Hypothalamus (tissue), 51 donors: ENCODE results near the gene TBC1D21.

ENCODE experiments used
- DNase-seq, 51 donors: peaks; one replicate each; lab custom pipeline; 2025; lab: John Stamatoyannopoulos, UW

The TBC1D21 gene, protein sequence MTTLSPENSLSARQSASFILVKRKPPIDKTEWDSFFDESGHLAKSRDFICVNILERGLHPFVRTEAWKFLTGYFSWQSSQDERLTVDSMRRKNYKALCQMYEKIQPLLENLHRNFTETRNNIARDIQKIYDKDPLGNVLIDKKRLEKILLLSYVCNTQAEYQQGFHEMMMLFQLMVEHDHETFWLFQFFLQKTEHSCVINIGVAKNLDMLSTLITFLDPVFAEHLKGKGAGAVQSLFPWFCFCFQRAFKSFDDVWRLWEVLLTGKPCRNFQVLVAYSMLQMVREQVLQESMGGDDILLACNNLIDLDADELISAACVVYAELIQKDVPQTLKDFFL

DNA sequence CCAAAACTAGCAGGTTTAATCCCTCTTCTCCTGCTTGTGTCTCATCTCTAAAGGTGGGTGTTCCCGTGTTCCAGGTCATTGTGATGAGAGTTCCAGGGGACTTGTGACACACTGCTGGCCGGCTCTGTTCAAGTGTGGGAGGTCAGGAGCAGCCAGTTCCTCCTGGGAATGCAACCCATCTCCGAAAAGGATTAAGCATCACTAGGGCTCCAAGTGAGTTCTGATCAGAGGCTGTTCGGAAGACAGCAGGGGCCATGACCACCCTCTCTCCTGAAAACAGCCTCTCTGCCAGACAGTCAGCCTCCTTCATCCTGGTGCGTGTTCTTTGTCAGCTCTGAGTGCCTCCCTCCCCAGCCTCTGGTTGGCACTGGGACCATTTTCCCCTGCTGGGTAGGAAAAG is at the start of gene TBC1D21:
Gene TBC1D21 (plus strand): TSS at position 109 of the 400 bp plus-strand sequence. CDS start 146 bp downstream, at position 255.
- DNase-seq = no peak

DNA sequence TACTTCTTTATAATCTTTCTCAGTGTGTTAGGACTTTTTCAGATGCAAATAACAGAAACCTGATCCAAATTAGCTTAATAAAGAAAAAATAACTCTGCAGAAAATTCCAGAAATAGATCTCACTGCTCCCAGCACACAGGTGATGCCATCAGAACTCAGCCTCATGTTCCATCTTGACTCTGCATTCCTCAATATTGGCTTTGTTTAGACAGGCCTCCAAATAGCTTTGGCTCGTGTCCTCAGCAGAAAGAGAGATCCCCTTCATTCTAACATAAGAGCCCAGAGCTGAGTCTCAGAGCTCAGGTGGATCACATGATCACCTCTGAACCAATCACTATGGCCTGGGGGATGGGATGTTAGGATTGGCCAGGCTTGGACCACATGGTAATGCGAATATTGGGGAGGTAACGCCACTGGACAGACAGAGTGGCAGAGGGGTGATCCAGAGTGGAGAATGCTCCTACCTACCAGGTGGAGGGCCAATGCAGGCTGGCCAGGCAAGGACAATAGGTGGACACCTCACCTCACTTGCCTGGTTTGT is 46.6 kb upstream of the TBC1D21 start:
- no peak for DNase-seq

GRCh38 chr15:73829523-73829922 is 43.8 kb upstream of the TBC1D21 start:
- DNase-seq = no peak

GRCh38 chr15:73832657-73833056 is 40.7 kb upstream of the TBC1D21 start:
- DNase-seq = no peak

DNA sequence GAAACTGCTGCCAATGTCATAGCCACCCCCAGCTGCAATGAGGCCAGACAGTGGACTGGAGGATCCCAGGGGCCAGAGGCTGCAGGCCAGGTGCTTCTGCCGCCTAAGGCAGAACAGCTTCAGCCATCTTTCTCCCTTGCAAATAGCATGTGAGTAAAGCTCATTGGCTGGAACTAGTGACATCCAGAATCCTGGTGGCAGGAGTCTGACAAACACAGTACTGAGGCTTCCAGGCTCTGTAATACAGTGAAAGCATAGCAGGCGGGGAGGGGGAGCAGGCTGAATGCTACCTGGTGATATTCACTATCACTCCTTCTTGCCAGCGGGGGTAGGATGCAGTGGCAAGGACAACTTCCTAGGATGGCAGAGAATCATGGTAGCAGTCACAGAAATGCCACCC is 36.5 kb upstream of the TBC1D21 start:
- no peak for DNase-seq

- DNase-seq = peak in 46 of 51 donors; percentile 4 to 91 (median 63)
Observed at GRCh38 chr15:73838831-73839426, 34.4 kb upstream of the TBC1D21 start.

GRCh38 chr15:73839699-73840377 is 33.5 kb upstream of the TBC1D21 start:
- no peak for DNase-seq

GRCh38 chr15:73840771-73841170 is 32.6 kb upstream of the TBC1D21 start:
- DNase-seq = no peak

DNA sequence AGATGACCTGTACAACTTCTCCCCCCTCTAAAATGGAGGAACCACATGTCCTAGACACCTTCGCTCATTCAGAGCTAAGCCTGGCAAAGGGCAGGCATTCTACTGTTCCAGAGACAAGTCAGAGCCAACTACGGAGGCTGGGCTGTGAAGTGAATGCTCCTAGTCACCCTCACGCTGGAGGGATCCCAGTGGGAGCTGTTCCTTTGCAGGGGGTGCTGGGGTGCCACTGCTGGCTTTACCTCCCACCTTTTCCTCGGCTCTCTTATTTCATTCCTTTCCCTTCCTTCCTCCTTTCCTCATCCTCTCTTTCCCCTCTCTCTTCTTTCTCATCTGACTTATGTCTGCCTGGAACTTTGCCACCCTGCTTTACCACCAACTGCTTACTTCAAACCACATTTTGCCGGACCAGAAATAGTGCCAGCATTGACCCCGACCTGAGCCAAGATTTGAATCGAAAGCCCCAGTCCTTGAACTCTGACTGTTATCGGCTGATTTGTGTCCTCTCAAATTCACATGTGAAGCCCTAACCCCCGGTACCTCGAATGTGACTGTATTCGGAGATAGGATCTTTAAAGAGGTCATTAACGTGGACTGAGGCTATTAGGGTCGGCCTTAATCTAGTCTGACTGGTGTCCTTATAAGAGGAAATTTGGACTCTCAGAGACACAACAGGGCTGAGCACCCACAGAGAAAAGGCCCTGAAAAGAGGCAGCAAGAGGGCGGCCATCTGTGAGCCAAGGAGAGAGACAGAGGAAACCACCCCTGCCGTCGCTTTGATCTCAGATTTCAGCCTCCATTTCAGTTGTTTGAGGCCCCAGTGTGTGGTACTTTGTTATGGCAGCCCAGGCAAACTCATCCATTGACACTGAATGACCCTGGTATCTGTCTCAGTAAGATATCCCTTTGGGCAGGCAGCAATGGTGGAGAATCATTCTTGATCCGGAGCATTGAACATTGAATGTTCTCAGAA is 31.3 kb upstream of the TBC1D21 start:
- DNase-seq = no peak

GRCh38 chr15:73843787-73844186 is 29.6 kb upstream of the TBC1D21 start:
- no peak for DNase-seq

GRCh38 chr15:73844356-73844755 is 29.0 kb upstream of the TBC1D21 start:
- DNase-seq = no peak

GRCh38 chr15:73845507-73845906 is 27.9 kb upstream of the TBC1D21 start:
- DNase-seq = no peak

DNA sequence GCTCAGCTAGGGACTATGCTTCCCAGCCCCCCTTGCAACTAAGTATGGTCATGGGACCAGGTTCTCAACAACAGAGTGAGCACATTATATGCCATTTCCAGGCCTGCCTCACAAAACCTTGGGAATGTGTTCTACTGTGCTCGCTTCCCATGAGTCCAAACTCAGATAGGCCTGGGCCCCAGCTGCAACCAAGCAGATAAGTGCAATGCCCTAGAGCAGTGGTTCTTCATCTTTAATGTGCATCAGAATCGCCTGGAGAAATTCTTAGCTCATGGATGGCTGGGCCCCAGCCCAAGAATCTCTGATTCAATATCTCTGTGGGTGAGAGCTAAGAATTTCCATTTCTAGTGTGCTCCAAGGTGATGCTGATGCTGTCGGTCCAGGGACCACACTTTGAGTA is 27.5 kb upstream of the TBC1D21 start:
- no peak for DNase-seq

DNA sequence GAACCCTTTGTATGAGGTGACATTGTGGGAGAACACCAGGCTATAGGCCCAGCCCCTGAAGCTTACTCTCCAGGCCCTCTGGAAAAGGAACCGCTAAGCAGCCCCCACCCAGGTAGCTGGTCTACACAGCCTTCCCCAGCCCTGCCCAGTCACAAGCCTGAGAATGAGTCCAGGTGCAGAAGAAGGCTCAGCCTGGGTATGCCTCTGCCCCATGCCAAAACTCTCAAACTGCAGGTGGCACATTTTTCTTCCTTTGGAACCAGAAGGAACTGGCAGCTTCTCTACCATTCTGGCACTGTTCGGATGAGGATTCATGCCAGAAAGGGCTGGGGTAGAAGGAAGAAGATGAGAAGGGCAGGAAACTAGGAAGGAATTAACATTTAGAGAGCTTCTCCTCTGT is 23.7 kb upstream of the TBC1D21 start:
- DNase-seq = no peak

- no peak for DNase-seq
Observed at GRCh38 chr15:73850228-73850627, 23.1 kb upstream of the TBC1D21 start.

DNA sequence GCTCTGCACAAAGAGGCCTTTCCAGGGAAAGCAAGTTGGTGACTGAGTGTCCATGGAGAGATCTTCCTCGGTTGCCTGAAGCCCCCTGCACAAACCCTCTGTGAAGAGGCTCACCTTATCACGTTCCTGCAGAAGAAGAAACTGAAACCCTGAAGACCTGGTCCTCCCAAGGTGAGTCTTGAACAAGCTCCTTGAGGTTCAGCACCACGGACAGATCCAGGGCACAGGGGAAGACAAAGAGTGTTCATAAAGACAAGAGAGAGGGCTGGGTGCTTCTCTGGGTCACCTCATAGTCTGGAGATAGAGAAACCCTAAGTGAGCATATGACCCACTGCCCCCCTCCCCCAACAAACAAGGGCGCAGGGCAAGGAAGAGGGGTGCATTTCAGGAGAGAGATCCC is 21.7 kb upstream of the TBC1D21 start:
- DNase-seq = peak in 2 of 51 donors; percentile 4

DNA sequence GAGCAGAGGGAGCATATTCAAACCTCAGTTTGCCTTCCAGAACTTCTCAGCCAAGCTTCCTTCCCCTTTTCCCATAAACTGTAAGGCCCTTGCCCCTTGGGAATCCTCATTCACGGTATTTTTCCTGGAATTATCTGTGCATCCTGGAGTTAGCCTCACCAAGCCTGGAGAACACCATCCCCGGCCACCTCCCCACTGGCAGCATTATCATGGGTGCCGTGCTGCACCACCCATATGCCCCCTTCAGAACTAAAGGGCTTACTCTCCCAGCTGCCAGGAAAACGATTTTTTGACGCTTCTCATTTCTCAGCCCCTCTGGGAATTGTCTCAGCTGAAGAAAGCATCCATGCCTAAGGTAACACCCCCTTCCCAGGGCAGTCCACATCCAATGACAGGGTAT is 20.9 kb upstream of the TBC1D21 start:
- DNase-seq = no peak

- DNase-seq = no peak
Observed at GRCh38 chr15:73854265-73854664, 19.1 kb upstream of the TBC1D21 start.

DNA sequence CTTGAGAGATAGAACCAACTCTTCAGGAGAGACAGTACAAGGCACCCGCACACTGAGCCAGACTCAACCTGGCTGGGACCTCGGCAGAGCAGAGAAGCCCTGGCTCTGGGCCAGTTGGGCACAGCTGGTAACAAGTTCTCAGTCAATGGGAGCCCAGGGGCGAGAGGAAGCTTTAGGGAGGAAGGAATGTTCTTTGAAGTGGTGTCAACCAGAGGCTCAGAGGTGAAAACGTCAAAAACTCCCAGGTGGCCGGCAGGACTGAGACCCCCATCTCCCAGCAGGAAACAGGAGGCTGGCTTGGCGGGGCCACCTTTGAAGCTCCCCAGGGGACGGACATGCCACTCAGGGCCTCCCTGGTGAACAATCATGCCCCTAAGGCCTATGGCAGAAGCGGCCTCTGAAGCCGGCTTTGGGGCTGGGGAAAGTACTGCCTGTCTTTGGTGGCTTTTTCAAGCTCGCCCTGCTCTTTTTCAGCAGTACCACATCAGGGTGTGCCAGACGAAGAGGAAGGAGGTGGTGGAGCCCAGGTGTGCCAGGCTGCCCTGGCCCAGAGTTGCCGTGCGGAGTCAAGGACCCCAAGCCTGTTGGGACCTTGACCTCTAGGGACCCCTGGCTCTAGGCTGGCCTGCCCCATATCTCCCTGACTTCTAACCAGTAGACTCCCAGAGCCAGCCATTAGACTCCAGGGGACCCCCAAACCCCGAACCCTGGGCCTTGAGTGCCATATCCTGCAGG is 16.7 kb upstream of the TBC1D21 start:
- peak in 8 of 51 donors; percentile 0 to 18 (median 8) for DNase-seq
